HepG2 (cell line): ENCODE measurements around the gene HIPK2. TPM values are rescaled to one million over a fixed set of nuclear protein-coding genes. Genes with fewer than 3 reads are reported as not detected.
A peak's percentile ranks its signal among the peaks of the same experiment; 100 is the strongest.

Experiments used
- GLI4 ChIP-seq: sonication (generic); formaldehyde crosslinking; IDR thresholded peaks from 2 replicates; pipeline ENCODE4 v1.5.1; 2020; ENCODE audit warnings: missing genetic modification reagents, mild to moderate bottlenecking, moderate library complexity, borderline replicate concordance
- HOXA5 ChIP-seq: sonication (generic); formaldehyde crosslinking; IDR thresholded peaks from 2 replicates; pipeline ENCODE4 v1.4.0; 2020; ENCODE audit warnings: missing genetic modification reagents
- JUNB ChIP-seq: sonication (generic); formaldehyde crosslinking; IDR thresholded peaks from 2 replicates; pipeline ENCODE4 v1.8.0; 2022; ENCODE audit warnings: missing genetic modification reagents, mild to moderate bottlenecking, borderline replicate concordance
- PLSCR1 ChIP-seq: sonication (generic); formaldehyde crosslinking; IDR thresholded peaks from 2 replicates; pipeline ENCODE4 v1.5.0; 2020; ENCODE audit warnings: missing genetic modification reagents, mild to moderate bottlenecking, borderline replicate concordance
- POLR2AphosphoS2 ChIP-seq: IDR thresholded peaks from 2 replicates; pipeline ENCODE4 v1.6.1; 2011; ENCODE audit warnings: low read depth, low read length, improper control_type of control experiment
- PTBP1 ChIP-seq: fragments of 200-400 bp; formaldehyde crosslinking; IDR thresholded peaks from 2 replicates; pipeline ENCODE4 v1.6.1; 2018; ENCODE audit warnings: low read length, low read depth; ENCODE audit not compliant: poor library complexity, severe bottlenecking
- RARA ChIP-seq: IDR thresholded peaks from 2 replicates; pipeline ENCODE4 v1.6.1; 2016; ENCODE audit warnings: missing genetic modification reagents, missing compliant biosample characterization
- RERE ChIP-seq: IDR thresholded peaks from 2 replicates; pipeline ENCODE4 v1.6.1; 2016; ENCODE audit warnings: low read depth, missing genetic modification reagents, missing compliant biosample characterization
- TEF ChIP-seq: sonication (generic); formaldehyde crosslinking; IDR thresholded peaks from 2 replicates; pipeline ENCODE4 v1.5.0; 2020; ENCODE audit warnings: missing genetic modification reagents
- TFDP2 ChIP-seq: sonication (generic); formaldehyde crosslinking; IDR thresholded peaks from 2 replicates; pipeline ENCODE4 v1.4.0; 2020; ENCODE audit warnings: missing genetic modification reagents
- THRA ChIP-seq: sonication (generic); formaldehyde crosslinking; IDR thresholded peaks from 2 replicates; pipeline ENCODE4 v1.4.0; 2020; ENCODE audit warnings: missing genetic modification reagents, borderline replicate concordance
- ZNF256 ChIP-seq: sonication (generic); formaldehyde crosslinking; conservative IDR thresholded peaks from 2 replicates; pipeline ENCODE4 v1.4.0; 2020; ENCODE audit warnings: missing genetic modification reagents
- ZNF33A ChIP-seq: sonication (generic); formaldehyde crosslinking; IDR thresholded peaks from 2 replicates; pipeline ENCODE4 v1.5.1; 2020; ENCODE audit warnings: missing genetic modification reagents, mild to moderate bottlenecking, moderate library complexity, borderline replicate concordance
- ZNF777 ChIP-seq: sonication (generic); formaldehyde crosslinking; IDR thresholded peaks from 2 replicates; pipeline ENCODE4 v1.4.0; 2020; ENCODE audit warnings: missing genetic modification reagents
- ZSCAN5A ChIP-seq: sonication (generic); formaldehyde crosslinking; IDR thresholded peaks from 2 replicates; pipeline ENCODE4 v1.8.0; 2022; ENCODE audit warnings: mild to moderate bottlenecking, missing genetic modification reagents, borderline replicate concordance
- polyA plus RNA-seq, 8 experiments: library from polyadenylated mRNA; depleted of rRNA in 3 of 8; stranded (reverse) in 7 of 8; unstranded in 1 of 8; fragments of >200 nt; fragmentation: Illumina TruSeq in 4 of 8; extraction: Trizol in 4 of 8; gene quantifications; 2 replicates each; pipeline versions ENCODE4 v1.2.1 to v1.2.3, GENCODE V29; 2011 to 2016; ENCODE audit warnings: low read depth in 4 of 8, missing spikeins in 1 of 8, mixed read lengths in 1 of 8; ENCODE audit not compliant: insufficient read depth in 1 of 8
- total RNA-seq, 5 experiments: library from RNA; depleted of rRNA; stranded (reverse); fragments of >200 nt; fragmentation: Illumina TruSeq; extraction: Trizol; gene quantifications; 2 replicates each; pipeline ENCODE4 v1.2.3, GENCODE V29; 2016; ENCODE audit warnings: low read depth in 1 of 5

Gene HIPK2
- total and polyA plus RNA-seq, 2 of the 13 experiments (the other 11 are each of a cell fraction or from before 2014, with no cell fraction given): 14.4 to 20.2 TPM

- no peak for TF ChIP-seq ZNF33A (CRISPR knock-in tag)
- no peak for TF ChIP-seq GLI4 (CRISPR knock-in tag)
- no peak for TF ChIP-seq PLSCR1 (CRISPR knock-in tag)
- no peak for TF ChIP-seq TEF (CRISPR knock-in tag)
- TF ChIP-seq ZNF777 (CRISPR knock-in tag): no peak
- TF ChIP-seq POLR2AphosphoS2: no peak
- TF ChIP-seq ZNF256 (CRISPR knock-in tag): no peak
- no peak for TF ChIP-seq TFDP2 (CRISPR knock-in tag)
- TF ChIP-seq HOXA5: no peak
- peak; percentile 43; the same call in 1 of the 2 replicates for TF ChIP-seq THRA (CRISPR knock-in tag)
- no peak for TF ChIP-seq ZSCAN5A (CRISPR knock-in tag)
- no peak for TF ChIP-seq JUNB
- no peak for TF ChIP-seq PTBP1
- TF ChIP-seq RERE: no peak
- 0 out of 2 replicates have a peak, but pooled peaks have one; percentile 6 for TF ChIP-seq RARA (CRISPR knock-in tag)
Measured at GRCh38 chr7:139658908-139659675, 118.7 kb downstream of the HIPK2 start (continued).
